ENCODE results near the gene RBL1.
"Not testable (repeated sequence)": the region's sequence is repeated elsewhere in the genome, so short reads cannot be mapped to it uniquely, and the experiment has no call there.

Gene RBL1

GRCh38 chr20:36967636-36968035, 128.2 kb downstream of the RBL1 start:
- no peak overlapping the region for H3K4me3 ChIP-seq (replicated peaks; ENCODE audit: low read depth, low read length)
- TF ChIP-seq CTCF (IDR thresholded peaks at IDR 0.05; ENCODE audit: insufficient read depth, low read length, poor library complexity, severe bottlenecking): no peak
- no peaks in the 10 kb centered on the region for H3K36me3 ChIP-seq (ENCODE audit: control insufficient read depth, insufficient read depth, low read length)

GRCh38 chr20:36966965-36967364, 128.8 kb downstream of the RBL1 start:
- not testable (repeated sequence) for H3K27me3 ChIP-seq (replicated peaks; ENCODE audit: control insufficient read depth, insufficient read depth, low read length); DNase-seq (ENCODE audit: extremely low read depth, insufficient read length); H3K4me3 ChIP-seq (replicated peaks; ENCODE audit: low read depth, low read length); H3K36me3 ChIP-seq (ENCODE audit: control insufficient read depth, insufficient read depth, low read length)

More at GRCh38 chr20:36967636-36968035, 128.2 kb downstream of the RBL1 start:
- no peaks in the 10 kb centered on the region for H3K27me3 ChIP-seq (replicated peaks; ENCODE audit: control insufficient read depth, insufficient read depth, low read length)
- no peak for DNase-seq (ENCODE audit: extremely low read depth, insufficient read length)

- not testable (repeated sequence) for H3K27me3 ChIP-seq (replicated peaks; ENCODE audit: control insufficient read depth, insufficient read depth, low read length); DNase-seq (ENCODE audit: extremely low read depth, insufficient read length); H3K36me3 ChIP-seq (ENCODE audit: control insufficient read depth, insufficient read depth, low read length); H3K4me3 ChIP-seq (replicated peaks; ENCODE audit: low read depth, low read length)
These were observed 133.3 kb downstream of the RBL1 start for GRCh38 chr20:36962354-36962941.

DNA sequence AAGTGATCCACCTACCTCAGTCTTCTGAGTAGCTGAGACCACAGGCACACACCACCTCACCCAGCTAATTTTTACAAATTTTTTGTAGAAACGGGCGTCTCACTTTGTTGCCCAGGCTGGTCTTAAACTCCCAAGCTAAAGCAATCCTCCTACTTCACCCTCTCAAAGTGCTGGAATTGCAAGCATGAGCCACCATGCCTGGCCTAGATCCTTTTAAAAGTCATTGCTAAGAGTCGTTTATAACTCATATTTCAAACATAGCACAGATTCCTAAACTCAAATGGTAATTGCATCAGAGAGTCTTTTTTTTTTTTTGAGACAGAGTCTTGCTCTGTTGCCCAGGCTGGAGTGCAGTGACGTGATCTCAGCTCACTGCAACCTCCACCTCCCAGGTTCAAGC, 136.6 kb downstream of the RBL1 start:
- Histone ChIP-seq H3K27me3 (replicated peaks; ENCODE audit: control insufficient read depth, insufficient read depth, low read length) (no peaks in the 10 kb centered on the region), H3K4me3 (replicated peaks; ENCODE audit: low read depth, low read length) (no peak overlapping the region), H3K36me3 (ENCODE audit: control insufficient read depth, insufficient read depth, low read length) (no peaks in the 10 kb centered on the region)
- DNase-seq (ENCODE audit: extremely low read depth, insufficient read length): no peak
- no peak for TF ChIP-seq CTCF (IDR thresholded peaks at IDR 0.05; ENCODE audit: insufficient read depth, low read length, poor library complexity, severe bottlenecking)

- DNase-seq (ENCODE audit: extremely low read depth, insufficient read length): no peak
- Histone ChIP-seq H3K4me3 (replicated peaks; ENCODE audit: low read depth, low read length) (no peak overlapping the region), H3K36me3 (ENCODE audit: control insufficient read depth, insufficient read depth, low read length) (no peaks in the 10 kb centered on the region), H3K27me3 (replicated peaks; ENCODE audit: control insufficient read depth, insufficient read depth, low read length) (no peaks in the 10 kb centered on the region)
- TF ChIP-seq CTCF (IDR thresholded peaks at IDR 0.05; ENCODE audit: insufficient read depth, low read length, poor library complexity, severe bottlenecking): no peak
These were observed 137.7 kb downstream of the RBL1 start for GRCh38 chr20:36957875-36958667.

GRCh38 chr20:36956674-36957073, 139.1 kb downstream of the RBL1 start:
- TF ChIP-seq CTCF (IDR thresholded peaks at IDR 0.05; ENCODE audit: insufficient read depth, low read length, poor library complexity, severe bottlenecking): no peak

More at GRCh38 chr20:36956674-36957073, 139.1 kb downstream of the RBL1 start:
- no peak for DNase-seq (ENCODE audit: extremely low read depth, insufficient read length)
- Histone ChIP-seq H3K4me3 (replicated peaks; ENCODE audit: low read depth, low read length) (no peak overlapping the region), H3K27me3 (replicated peaks; ENCODE audit: control insufficient read depth, insufficient read depth, low read length) (no peaks in the 10 kb centered on the region), H3K36me3 (ENCODE audit: control insufficient read depth, insufficient read depth, low read length) (no peaks in the 10 kb centered on the region)
